ENCODE measurements around the gene RASSF5. TPM values are rescaled to one million over a fixed set of nuclear protein-coding genes. Genes with fewer than 3 reads are reported as not detected.

The RASSF5 gene
- total and polyA plus RNA-seq, 9 of the 15 experiments (the other 6 are each of a cell fraction or from before 2014, with no cell fraction given) = 6.1 to 41.0 (median 25.2) TPM

- TF ChIP-seq TOE1 (IDR thresholded peaks at IDR 0.05; ENCODE audit: borderline replicate concordance) (0 out of 2 replicates have a peak, but pooled peaks have one; percentile 32), TOE1 (CRISPR knock-in tag; IDR thresholded peaks at IDR 0.05; ENCODE audit: borderline replicate concordance, low read depth) (peak; percentile 66; the same call in 1 of the 2 replicates), TAF1 (IDR thresholded peaks at IDR 0.05; ENCODE audit: control insufficient read depth, extremely low read depth, insufficient read depth, low read length, severe bottlenecking) (no peak), ZNF507 (tag; conservative IDR thresholded peaks at IDR 0.05) (no peak), PML (IDR thresholded peaks at IDR 0.05; ENCODE audit: low read length) (0 out of 2 replicates have a peak, but pooled peaks have one; percentile 3), OTX1 (CRISPR knock-in tag; IDR thresholded peaks at IDR 0.05) (no peak), CBX1 (IDR thresholded peaks at IDR 0.05; ENCODE audit: low read depth) (0 out of 2 replicates have a peak, but pooled peaks have one; percentile 6), PRDM10 (IDR thresholded peaks at IDR 0.05; ENCODE audit: partially characterized antibody) (peak; percentile 6), FOSL1 (tag; conservative IDR thresholded peaks at IDR 0.05) (peak; percentile 79; the same call in 1 of the 2 replicates), ZNF197 (CRISPR knock-in tag; IDR thresholded peaks at IDR 0.05; ENCODE audit: low read depth) (no peak), ARHGAP35 (IDR thresholded peaks at IDR 0.05; ENCODE audit: partially characterized antibody) (peak; percentile 31), MCM3 (IDR thresholded peaks at IDR 0.05) (peak; percentile 44; the same call in 1 of the 2 replicates)
Observed at GRCh38 chr1:206504363-206504713, 3.0 kb upstream of the RASSF5 start (continued).

Measured in K562 (cell line).